Activated B cell treated with CpG ODN at 0.5 μM for 24 hours (primary cell): Measurements from ENCODE around the gene SHC3. TPM values are rescaled to one million over a fixed set of nuclear protein-coding genes. Genes with fewer than 3 reads are reported as not detected.

ENCODE experiments used
- ATAC-seq: fragments of 200-7000 bp; cut with Tn5 transposase; one replicate; pipeline ENCODE4 v1.10.0; 2021; ENCODE audit warnings: low read depth, mild to moderate bottlenecking, moderate library complexity
- CTCF ChIA-PET: fragments of 350-600 bp; sonication (Branson Sonifier 250); formaldehyde crosslinking; loops from one replicate; lab custom pipeline; 2021; ENCODE audit warnings: antibody characterized with exemption; lab: Charles Lee
- POLR2A ChIA-PET: fragments of 350-600 bp; sonication (Branson Sonifier 250); formaldehyde crosslinking; loops from one replicate; lab custom pipeline; 2021; ENCODE audit warnings: antibody characterized with exemption; lab: Charles Lee
- DNase-seq: peaks from one replicate; pipeline ENCODE4 v3.0.0; 2022
- H3K27ac Mint-ChIP-seq: one replicate; pipeline ENCODE4 v1.8.0; 2020; ENCODE audit warnings: mixed read lengths
- H3K27me3 Mint-ChIP-seq: one replicate; pipeline ENCODE4 v1.8.0; 2021; ENCODE audit warnings: mixed read lengths
- H3K36me3 Mint-ChIP-seq: one replicate; pipeline ENCODE4 v1.8.0; 2021; ENCODE audit warnings: low read depth, mixed read lengths
- H3K4me1 Mint-ChIP-seq: one replicate; pipeline ENCODE4 v1.8.0; 2021; ENCODE audit warnings: mixed read lengths
- H3K4me3 Mint-ChIP-seq: one replicate; pipeline ENCODE4 v1.8.0; 2020; ENCODE audit warnings: mild to moderate bottlenecking, mixed read lengths
- H3K9me3 Mint-ChIP-seq: one replicate; pipeline ENCODE4 v1.8.0; 2020; ENCODE audit warnings: mixed read lengths
- intact Hi-C: fragments of 100-400 bp; cut with micrococcal nuclease; formaldehyde crosslinking; loops from one replicate; pipeline ENCODE4 v1.15.1; 2024
- total RNA-seq: library from RNA; stranded (reverse); gene quantifications from 2 replicates; pipeline ENCODE4 v1.2.3, GENCODE V29; 2022
- TF ChIP-seq, protein P1 (sequence below): fragments of 200-600 bp; IDR thresholded peaks from one replicate; pipeline ENCODE4 v1.8.0; 2022; ENCODE audit warnings: antibody characterized with exemption, mild to moderate bottlenecking

SHC3 gene
- total RNA-seq, 1 donor from 2014 or later, result not detected

- H3K4me3 Mint-ChIP-seq, result no peak overlapping the region
- POLR2A ChIA-PET, result no interaction called here
- H3K9me3 Mint-ChIP-seq, result no peaks in the 10 kb centered on the region
- DNase-seq (no peak), ATAC-seq (no peak)
- TF ChIP-seq, protein P1, sequence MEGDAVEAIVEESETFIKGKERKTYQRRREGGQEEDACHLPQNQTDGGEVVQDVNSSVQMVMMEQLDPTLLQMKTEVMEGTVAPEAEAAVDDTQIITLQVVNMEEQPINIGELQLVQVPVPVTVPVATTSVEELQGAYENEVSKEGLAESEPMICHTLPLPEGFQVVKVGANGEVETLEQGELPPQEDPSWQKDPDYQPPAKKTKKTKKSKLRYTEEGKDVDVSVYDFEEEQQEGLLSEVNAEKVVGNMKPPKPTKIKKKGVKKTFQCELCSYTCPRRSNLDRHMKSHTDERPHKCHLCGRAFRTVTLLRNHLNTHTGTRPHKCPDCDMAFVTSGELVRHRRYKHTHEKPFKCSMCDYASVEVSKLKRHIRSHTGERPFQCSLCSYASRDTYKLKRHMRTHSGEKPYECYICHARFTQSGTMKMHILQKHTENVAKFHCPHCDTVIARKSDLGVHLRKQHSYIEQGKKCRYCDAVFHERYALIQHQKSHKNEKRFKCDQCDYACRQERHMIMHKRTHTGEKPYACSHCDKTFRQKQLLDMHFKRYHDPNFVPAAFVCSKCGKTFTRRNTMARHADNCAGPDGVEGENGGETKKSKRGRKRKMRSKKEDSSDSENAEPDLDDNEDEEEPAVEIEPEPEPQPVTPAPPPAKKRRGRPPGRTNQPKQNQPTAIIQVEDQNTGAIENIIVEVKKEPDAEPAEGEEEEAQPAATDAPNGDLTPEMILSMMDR, result no peak
- intact Hi-C loops, result no loop called here
- H3K4me1 Mint-ChIP-seq, result no peaks in the 10 kb centered on the region
- peaks cover 13% of the 10 kb centered on the region for H3K27me3 Mint-ChIP-seq
- H3K27ac Mint-ChIP-seq, result no peak overlapping the region
- CTCF ChIA-PET, result no interaction called here
- no peaks in the 10 kb centered on the region for H3K36me3 Mint-ChIP-seq
Measured at GRCh38 chr9:88960632-88961031, 218.0 kb downstream of the SHC3 start.

GRCh38 chr9:88959727-88960469 lies 218.7 kb downstream of the SHC3 start:
- DNase-seq (no peak), ATAC-seq (no peak)
- TF ChIP-seq, protein P1, result no peak
- H3K27me3 Mint-ChIP-seq, result peaks cover 13% of the 10 kb centered on the region
- no peaks in the 10 kb centered on the region for H3K36me3 Mint-ChIP-seq
- POLR2A ChIA-PET, result no interaction called here
- H3K4me3 Mint-ChIP-seq, result no peak overlapping the region
- intact Hi-C loops, result no loop called here
- H3K27ac Mint-ChIP-seq, result no peak overlapping the region
- no peaks in the 10 kb centered on the region for H3K4me1 Mint-ChIP-seq
- no peaks in the 10 kb centered on the region for H3K9me3 Mint-ChIP-seq
- CTCF ChIA-PET, result no interaction called here

DNA sequence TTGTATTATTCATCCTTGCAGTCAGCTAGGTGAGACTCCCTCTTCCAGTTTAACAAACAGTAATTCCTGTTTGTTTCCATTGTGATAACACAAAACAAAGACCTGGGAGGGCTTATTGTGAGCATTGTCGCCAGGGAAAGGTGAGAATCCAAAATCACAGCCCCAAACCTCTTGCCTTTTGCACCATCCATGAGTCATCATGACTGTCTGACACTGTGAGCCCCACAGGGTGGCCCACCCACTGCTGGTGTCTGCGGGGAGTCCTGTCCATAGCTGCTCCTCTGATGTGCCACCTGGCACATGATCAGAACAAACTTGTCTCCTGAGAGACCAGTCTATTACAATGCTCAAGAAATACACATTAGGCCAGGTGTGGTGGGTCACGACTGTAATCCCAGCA lies 221.1 kb downstream of the SHC3 start:
- Mint-ChIP-seq H3K36me3 (no peaks in the 10 kb centered on the region), H3K9me3 (no peaks in the 10 kb centered on the region), H3K4me1 (no peaks in the 10 kb centered on the region), H3K4me3 (no peak overlapping the region), H3K27ac (no peak overlapping the region), H3K27me3 (peaks cover 16% of the 10 kb centered on the region)
- ChIA-PET CTCF (no interaction called here), POLR2A (no interaction called here)
- TF ChIP-seq, protein P1, result no peak
- no peak for ATAC-seq
- intact Hi-C loops, result no loop called here
- DNase-seq, result no peak

Other genes with a start within 250 kb of the SHC3 start
- 0.05 TPM in 1 of 2 replicates, not detected in the other for gene S1PR3, start 187.3 kb downstream of the SHC3 start, total RNA-seq
- 23.7 and 23.9 TPM in 2 replicates for gene CKS2, start 132.4 kb upstream of the SHC3 start, total RNA-seq
- gene SECISBP2, start 139.7 kb upstream of the SHC3 start, total RNA-seq, result 81.5 and 97.1 TPM in 2 replicates